Mononuclear cell (primary cell): ENCODE measurements around the gene GSN. TPM values are rescaled to one million over a fixed set of nuclear protein-coding genes. Genes with fewer than 3 reads are reported as not detected.

ENCODE experiments used
- H3K27me3 ChIP-seq: 2 replicates; pipeline ENCODE4 v1.6.0; 2011; ENCODE audit warnings: low read length, control low read depth; ENCODE audit not compliant: insufficient read depth
- H3K4me1 ChIP-seq: 2 replicates; pipeline ENCODE4 v1.5.1; 2011; ENCODE audit warnings: mild to moderate bottlenecking, low read length, control low read depth; ENCODE audit not compliant: insufficient read depth
- H3K4me3 ChIP-seq: 2 replicates; pipeline ENCODE4 v1.5.1; 2011; ENCODE audit warnings: mild to moderate bottlenecking, low read length, moderate library complexity
- H3K9me3 ChIP-seq: 2 replicates; pipeline ENCODE4 v1.5.1; 2011; ENCODE audit warnings: low read depth, mild to moderate bottlenecking, control low read depth, low read length
- total RNA-seq: library from RNA; depleted of rRNA; stranded (reverse); fragments of >200 nt; gene quantifications from one replicate; pipeline ENCODE4 v1.2.3, GENCODE V29; 2012

Gene GSN
- total RNA-seq, 1 donor: 72.2 TPM

GRCh38 chr9:121237916-121238315 is 30.0 kb upstream of the GSN start:
- Histone ChIP-seq H3K27me3 (no peaks in the 10 kb centered on the region), H3K9me3 (no peaks in the 10 kb centered on the region), H3K4me1 (peaks cover 26% of the 10 kb centered on the region), H3K4me3 (no peak overlapping the region)

- Histone ChIP-seq H3K27me3 (no peaks in the 10 kb centered on the region), H3K4me3 (no peak overlapping the region), H3K4me1 (peaks cover 15% of the 10 kb centered on the region), H3K9me3 (no peaks in the 10 kb centered on the region)
Measured at GRCh38 chr9:121239071-121239470, 28.9 kb upstream of the GSN start.

GRCh38 chr9:121239851-121240250 is 28.1 kb upstream of the GSN start:
- Histone ChIP-seq H3K27me3 (no peaks in the 10 kb centered on the region), H3K4me1 (peaks cover 7% of the 10 kb centered on the region), H3K9me3 (no peaks in the 10 kb centered on the region), H3K4me3 (no peak overlapping the region)

- Histone ChIP-seq H3K9me3 (no peaks in the 10 kb centered on the region), H3K4me1 (peaks cover 6% of the 10 kb centered on the region), H3K27me3 (no peaks in the 10 kb centered on the region), H3K4me3 (no peak overlapping the region)
Measured at GRCh38 chr9:121240472-121241135, 27.4 kb upstream of the GSN start.

- peaks cover 14% of the 10 kb centered on the region for H3K4me1 ChIP-seq
- no peaks in the 10 kb centered on the region for H3K27me3 ChIP-seq
- no peaks in the 10 kb centered on the region for H3K9me3 ChIP-seq
- H3K4me3 ChIP-seq: no peak overlapping the region
Measured at GRCh38 chr9:121242219-121242958, 25.6 kb upstream of the GSN start.

GRCh38 chr9:121242959-121243346 is 25.0 kb upstream of the GSN start:
- Histone ChIP-seq H3K4me1 (peaks cover 16% of the 10 kb centered on the region), H3K9me3 (no peaks in the 10 kb centered on the region), H3K4me3 (no peak overlapping the region), H3K27me3 (no peaks in the 10 kb centered on the region)

GRCh38 chr9:121246821-121247561 is 21.0 kb upstream of the GSN start:
- H3K4me3 ChIP-seq: no peak overlapping the region
- H3K27me3 ChIP-seq: no peaks in the 10 kb centered on the region
- H3K9me3 ChIP-seq: no peaks in the 10 kb centered on the region
- H3K4me1 ChIP-seq: peaks cover 36% of the 10 kb centered on the region

- no peaks in the 10 kb centered on the region for H3K9me3 ChIP-seq
- peaks cover 61% of the 10 kb centered on the region for H3K4me1 ChIP-seq
- H3K27me3 ChIP-seq: no peaks in the 10 kb centered on the region
- H3K4me3 ChIP-seq: no peak overlapping the region
Measured at GRCh38 chr9:121249563-121249962, 18.4 kb upstream of the GSN start.

GRCh38 chr9:121252104-121252851 is 15.7 kb upstream of the GSN start:
- Histone ChIP-seq H3K27me3 (no peaks in the 10 kb centered on the region), H3K4me3 (no peak overlapping the region), H3K4me1 (peaks cover 55% of the 10 kb centered on the region), H3K9me3 (no peaks in the 10 kb centered on the region)

GRCh38 chr9:121253162-121253561 is 14.8 kb upstream of the GSN start:
- no peaks in the 10 kb centered on the region for H3K9me3 ChIP-seq
- no peaks in the 10 kb centered on the region for H3K27me3 ChIP-seq
- peaks cover 51% of the 10 kb centered on the region for H3K4me1 ChIP-seq
- H3K4me3 ChIP-seq: no peak overlapping the region

- Histone ChIP-seq H3K4me3 (no peak overlapping the region), H3K4me1 (peaks cover 49% of the 10 kb centered on the region), H3K9me3 (no peaks in the 10 kb centered on the region), H3K27me3 (no peaks in the 10 kb centered on the region)
Measured at GRCh38 chr9:121253821-121254501, 14.0 kb upstream of the GSN start.

- H3K27me3 ChIP-seq: no peaks in the 10 kb centered on the region
- no peaks in the 10 kb centered on the region for H3K9me3 ChIP-seq
- no peak overlapping the region for H3K4me3 ChIP-seq
- peaks cover 13% of the 10 kb centered on the region for H3K4me1 ChIP-seq
Measured at GRCh38 chr9:121259498-121259897, 8.5 kb upstream of the GSN start.

- no peaks in the 10 kb centered on the region for H3K9me3 ChIP-seq
- no peak overlapping the region for H3K4me3 ChIP-seq
- H3K4me1 ChIP-seq: peaks cover 12% of the 10 kb centered on the region
- H3K27me3 ChIP-seq: no peaks in the 10 kb centered on the region
Measured at GRCh38 chr9:121259935-121260334, 8.0 kb upstream of the GSN start.

GRCh38 chr9:121260457-121261106 is 7.4 kb upstream of the GSN start:
- Histone ChIP-seq H3K27me3 (no peaks in the 10 kb centered on the region), H3K4me3 (no peak overlapping the region), H3K4me1 (peaks cover 12% of the 10 kb centered on the region), H3K9me3 (no peaks in the 10 kb centered on the region)
